ENCODE data around the gene EPS8L3. TPM values are rescaled to one million over a fixed set of nuclear protein-coding genes. Genes with fewer than 3 reads are reported as not detected.

The EPS8L3 gene
- total and polyA plus RNA-seq, 10 of the 15 experiments (the other 5 are each of a cell fraction or from before 2014, with no cell fraction given) = not detected

GRCh38 chr1:109761227-109762038 lies 2.3 kb downstream of the EPS8L3 start (continued):
- TF ChIP-seq ZBTB4 (CRISPR knock-in tag; IDR thresholded peaks at IDR 0.05) = no peak
- no peak for TF ChIP-seq HDAC6 (IDR thresholded peaks at IDR 0.05; ENCODE audit: unreplicated experiment)
- TF ChIP-seq MTA3 (IDR thresholded peaks at IDR 0.05; ENCODE audit: borderline replicate concordance, low read length) = no peak
- no peak for TF ChIP-seq MXI1 (IDR thresholded peaks at IDR 0.05; ENCODE audit: low read depth, low read length)
- TF ChIP-seq SRF (IDR thresholded peaks at IDR 0.05; ENCODE audit: low read depth in 2 of 2, low read length in 2 of 2) = no peak

GRCh38 chr1:109760581-109761226 lies 3.0 kb downstream of the EPS8L3 start:
- ChIA-PET CTCF (interaction anchor here (0.6 to 2.6 kb wide), 4 partner anchors 121 to 665 kb away, joined by 3 to 13 read pairs (median 3); no protein-coding TSS in a partner anchor), SMC1A (ENCODE audit: uncharacterized antibody, unreplicated experiment) (no interaction called here), POLR2A (no interaction called here), RAD21 (ENCODE audit: unreplicated experiment) (no interaction called here)
- ATAC-seq (no peak), DNase-seq (ENCODE audit: low read depth, low spot score) (no peak), FAIRE-seq (no peak)
- 10% methylated on average over 7 of the region's 7 CpGs for WGBS (ENCODE audit: insufficient coverage, insufficient replicate concordance, low lambda C conversion rate, missing lambda C conversion rate)
- in situ Hi-C loops (cut with MboI) = no loop called here
- H3K4me1 ChIP-seq (ENCODE audit: control insufficient read depth, insufficient read depth, low read length) = no peaks in the 10 kb centered on the region
- H3K9ac ChIP-seq (ENCODE audit: control insufficient read depth, insufficient read depth, low read length) = no peak overlapping the region
- H3K4me2 ChIP-seq (ENCODE audit: control insufficient read depth, insufficient read depth) = no peak overlapping the region
- H3K4me3 ChIP-seq = no peak overlapping the region
- H3K27me3 ChIP-seq (replicated peaks in 1 of 2; ENCODE audit: control insufficient read depth in 2 of 2, insufficient read depth in 2 of 2, low read length in 1 of 2) = no peaks in the 10 kb centered on the region; a peak in 1 of 4 replicates
- H3K79me2 ChIP-seq (ENCODE audit: control insufficient read depth, insufficient read depth, low read length) = no peaks in the 10 kb centered on the region
- no peaks in the 10 kb centered on the region for H3K36me3 ChIP-seq (ENCODE audit: control insufficient read depth in 2 of 2, insufficient read depth in 2 of 2, low read length in 1 of 2)
- intact Hi-C loops (cut with micrococcal nuclease; ENCODE audit: unreplicated experiment) = no loop called here
- no TSS peak for BruUV-seq (replicated peaks)
- no peak overlapping the region for H2AFZ ChIP-seq (ENCODE audit: control insufficient read depth, low read depth, low read length)
- no peaks in the 10 kb centered on the region for H3K9me3 ChIP-seq (replicated peaks; ENCODE audit: control insufficient read depth, insufficient read depth, low read length)
- H4K20me1 ChIP-seq (ENCODE audit: control insufficient read depth, insufficient read depth) = no peaks in the 10 kb centered on the region
- no peak overlapping the region for H3K27ac ChIP-seq (ENCODE audit: control insufficient read depth, insufficient read depth)
- TF ChIP-seq MYC (IDR thresholded peaks at IDR 0.05; ENCODE audit: insufficient read depth, insufficient read length, insufficient replicate concordance, low read length, severe bottlenecking) (no peak), SIX5 (IDR thresholded peaks at IDR 0.05; ENCODE audit: low read depth, low read length, severe bottlenecking) (no peak), ZSCAN29 (IDR thresholded peaks at IDR 0.05) (no peak), NKRF (conservative IDR thresholded peaks at IDR 0.05) (no peak), ZNF687 (IDR thresholded peaks at IDR 0.05) (no peak), ZZZ3 (IDR thresholded peaks at IDR 0.05; ENCODE audit: control insufficient read depth, insufficient read length, low read depth) (no peak)

Measured in GM12878 (cell line).